Activated CD8-positive, alpha-beta T cell treated with anti-CD3 and anti-CD28 coated beads for 36 hours (primary cell): ENCODE results near the gene HYCC2. TPM values are rescaled to one million over a fixed set of nuclear protein-coding genes. Genes with fewer than 3 reads are reported as not detected.
"Not testable (repeated sequence)": the region's sequence is repeated elsewhere in the genome, so short reads cannot be mapped to it uniquely, and the experiment has no call there.

Source experiments
- ATAC-seq: fragments of 200-7000 bp; cut with Tn5 transposase; one replicate; pipeline ENCODE4 v1.10.0; 2021; ENCODE audit warnings: mild to moderate bottlenecking, moderate library complexity
- CTCF ChIA-PET: fragments of 350-600 bp; sonication (Branson Sonifier 250); formaldehyde crosslinking; loops from one replicate; lab custom pipeline; 2021; ENCODE audit warnings: antibody characterized with exemption; lab: Charles Lee
- POLR2A ChIA-PET: fragments of 350-600 bp; sonication (Branson Sonifier 250); formaldehyde crosslinking; loops from one replicate; lab custom pipeline; 2021; ENCODE audit warnings: antibody characterized with exemption; lab: Charles Lee
- DNase-seq: peaks from one replicate; pipeline ENCODE4 v3.0.0-alpha.2; 2020
- H3K27ac Mint-ChIP-seq: one replicate; pipeline ENCODE4 v1.8.0; 2021; ENCODE audit warnings: mild to moderate bottlenecking, mixed read lengths
- H3K27me3 Mint-ChIP-seq: one replicate; pipeline ENCODE4 v1.8.0; 2021; ENCODE audit warnings: mixed read lengths
- H3K36me3 Mint-ChIP-seq: one replicate; pipeline ENCODE4 v1.8.0; 2021; ENCODE audit warnings: low read depth, mixed read lengths
- H3K4me1 Mint-ChIP-seq: one replicate; pipeline ENCODE4 v1.8.0; 2021; ENCODE audit warnings: low read depth, mixed read lengths
- H3K4me3 Mint-ChIP-seq: one replicate; pipeline ENCODE4 v1.8.0; 2021; ENCODE audit warnings: mild to moderate bottlenecking, moderate library complexity, mixed read lengths
- H3K9me3 Mint-ChIP-seq: one replicate; pipeline ENCODE4 v1.8.0; 2021; ENCODE audit warnings: mixed read lengths
- CTCF ChIP-seq: fragments of 200-600 bp; IDR thresholded peaks from one replicate; pipeline ENCODE4 v1.8.0; 2022; ENCODE audit warnings: antibody characterized with exemption, mild to moderate bottlenecking
- intact Hi-C: fragments of 100-400 bp; cut with micrococcal nuclease; formaldehyde crosslinking; loops from one replicate; pipeline ENCODE4 v1.10.0; 2022
- total RNA-seq, 2 experiments: library from RNA; stranded (reverse); gene quantifications; one replicate each; pipeline ENCODE4 v1.2.3, GENCODE V29; 2021

The HYCC2 gene
- total RNA-seq, 2 experiments from 2014 or later = 24.7 to 26.9 TPM

DNA sequence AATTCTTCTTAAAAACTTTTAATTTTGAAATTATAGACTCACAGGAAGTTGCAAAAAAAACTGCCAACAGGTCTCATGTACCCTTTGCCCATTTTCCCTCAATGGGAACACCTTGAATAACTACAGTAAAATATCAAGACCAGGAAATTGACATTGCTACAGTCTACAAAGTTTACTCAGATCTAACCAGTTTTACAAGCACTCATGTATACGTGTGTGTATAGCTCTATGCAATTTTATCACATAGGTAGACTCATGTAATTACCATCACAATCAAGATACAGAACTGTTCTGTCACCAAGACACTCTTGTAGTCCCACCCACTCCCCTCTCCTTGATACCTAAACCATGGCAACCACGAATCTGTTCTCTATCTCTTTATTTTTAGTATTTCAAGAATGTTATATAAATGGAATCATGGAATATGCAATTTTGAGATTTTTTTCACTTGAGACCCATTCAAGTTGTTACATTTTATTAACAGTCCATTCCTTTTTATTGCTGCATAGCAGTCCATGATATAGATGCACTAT is 6.6 kb downstream of the HYCC2 start:
- TF ChIP-seq CTCF = no peak
- Mint-ChIP-seq H3K9me3 (peaks cover 4% of the 10 kb centered on the region), H3K27ac (no peak overlapping the region), H3K4me3 (no peak overlapping the region), H3K36me3 (peaks cover 23% of the 10 kb centered on the region), H3K4me1 (peaks cover 63% of the 10 kb centered on the region), H3K27me3 (peaks cover 1% of the 10 kb centered on the region)
- POLR2A ChIA-PET = interaction anchor here (1.0 to 2.5 kb wide), 3 partner anchors 11 to 175 kb away, joined by 3 to 11 read pairs (median 3); partner anchors contain the start of gene NIF3L1
- CTCF ChIA-PET = interaction anchor here (0.9 to 1.7 kb wide), 2 partner anchors 101 to 164 kb away, joined by 3 to 5 read pairs; partner anchors contain the start of gene ORC2
- intact Hi-C loops = loop anchor here (5.0 kb wide), 2 partner anchors 103 to 163 kb away; partner anchors contain the start of gene ORC2
- ATAC-seq = no peak
- DNase-seq = no peak

DNA sequence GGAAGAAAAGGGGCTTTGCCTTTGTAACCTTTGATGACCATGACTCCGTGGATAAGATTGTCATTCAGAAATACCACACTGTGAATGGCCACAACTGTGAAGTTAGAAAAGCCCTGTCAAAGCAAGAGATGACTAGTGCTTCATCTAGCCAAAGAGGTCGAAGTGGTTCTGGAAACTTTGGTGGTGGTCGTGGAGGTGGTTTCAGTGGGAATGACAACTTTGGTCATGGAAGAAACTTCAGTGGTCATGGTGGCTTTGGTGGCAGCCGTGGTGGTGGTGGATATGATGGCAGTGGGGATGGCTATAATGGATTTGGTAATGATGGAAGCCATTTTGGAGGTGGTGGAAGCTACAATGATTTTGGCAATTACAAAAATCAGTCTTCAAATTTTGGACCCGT is 8.0 kb downstream of the HYCC2 start:
- Mint-ChIP-seq H3K4me3 (peak overlapping the region; percentile 62), H3K36me3 (peaks cover 32% of the 10 kb centered on the region), H3K27ac (peak overlapping the region; percentile 94), H3K4me1 (peaks cover 59% of the 10 kb centered on the region)
- CTCF ChIA-PET, H3K9me3 Mint-ChIP-seq, H3K27me3 Mint-ChIP-seq, intact Hi-C loops, ATAC-seq: not testable (repeated sequence)
- POLR2A ChIA-PET = interaction anchor here (1.9 kb wide), 1 partner anchor 53 kb away, joined by 4 read pairs; the partner anchor contains the start of gene CFLAR
- DNase-seq = peak; percentile 71

- Mint-ChIP-seq H3K4me1 (peaks cover 48% of the 10 kb centered on the region), H3K9me3 (peaks cover 4% of the 10 kb centered on the region), H3K36me3 (peaks cover 38% of the 10 kb centered on the region), H3K4me3 (no peak overlapping the region), H3K27me3 (peaks cover 1% of the 10 kb centered on the region), H3K27ac (no peak overlapping the region)
- DNase-seq = no peak
- no peak for ATAC-seq
- CTCF ChIA-PET = interaction anchor here (0.6 to 1.2 kb wide), 3 partner anchors 9 to 117 kb away, joined by 3 to 9 read pairs (median 3); no protein-coding TSS in a partner anchor
- POLR2A ChIA-PET = interaction anchor here (0.6 kb wide), 1 partner anchor 27 kb away, joined by 3 read pairs; no protein-coding TSS in a partner anchor
- TF ChIP-seq CTCF = no peak
- intact Hi-C loops = no loop called here
These were observed 11.3 kb downstream of the HYCC2 start for GRCh38 chr2:201059961-201060755.

GRCh38 chr2:201058914-201059313 is 12.6 kb downstream of the HYCC2 start:
- ATAC-seq (no peak), DNase-seq (no peak)
- H3K9me3 Mint-ChIP-seq = peaks cover 4% of the 10 kb centered on the region
- intact Hi-C loops = no loop called here
- ChIA-PET POLR2A (interaction anchor here (1.0 kb wide), 1 partner anchor 195 kb away, joined by 3 read pairs; no protein-coding TSS in a partner anchor), CTCF (interaction anchor here (1.2 to 1.5 kb wide), 2 partner anchors 10 to 11 kb away, joined by 4 to 8 read pairs; no protein-coding TSS in a partner anchor)
- peaks cover 42% of the 10 kb centered on the region for H3K4me1 Mint-ChIP-seq
- H3K36me3 Mint-ChIP-seq = peaks cover 38% of the 10 kb centered on the region
- no peak for TF ChIP-seq CTCF
- H3K27me3 Mint-ChIP-seq = peaks cover 1% of the 10 kb centered on the region
- no peak overlapping the region for H3K4me3 Mint-ChIP-seq
- no peak overlapping the region for H3K27ac Mint-ChIP-seq

GRCh38 chr2:201057715-201058248 is 13.7 kb downstream of the HYCC2 start:
- ATAC-seq (no peak), DNase-seq (no peak)
- CTCF ChIA-PET = interaction anchor here (1.1 to 1.5 kb wide), 5 partner anchors 10 to 95 kb away, joined by 3 to 8 read pairs (median 3); no protein-coding TSS in a partner anchor
- H3K36me3 Mint-ChIP-seq = peaks cover 33% of the 10 kb centered on the region
- peaks cover 34% of the 10 kb centered on the region for H3K4me1 Mint-ChIP-seq
- intact Hi-C loops = no loop called here
- no peaks in the 10 kb centered on the region for H3K9me3 Mint-ChIP-seq
- TF ChIP-seq CTCF = no peak
- H3K27me3 Mint-ChIP-seq = no peaks in the 10 kb centered on the region
- H3K4me3 Mint-ChIP-seq = no peak overlapping the region
- POLR2A ChIA-PET = interaction anchor here (1.0 kb wide), 1 partner anchor 61 kb away, joined by 4 read pairs; no protein-coding TSS in a partner anchor
- H3K27ac Mint-ChIP-seq = no peak overlapping the region
